CD8-positive, alpha-beta memory T cell (primary cell): ENCODE measurements around the gene MSX1. TPM values are rescaled to one million over a fixed set of nuclear protein-coding genes. Genes with fewer than 3 reads are reported as not detected.

Experiments
- CTCF ChIA-PET: fragments of 350-600 bp; sonication (Branson Sonifier 250); formaldehyde crosslinking; loops from one replicate; lab custom pipeline; 2021; ENCODE audit warnings: antibody characterized with exemption; lab: Charles Lee
- POLR2A ChIA-PET: fragments of 350-600 bp; sonication (Branson Sonifier 250); formaldehyde crosslinking; loops from one replicate; lab custom pipeline; 2021; ENCODE audit warnings: antibody characterized with exemption; lab: Charles Lee
- DNase-seq, 5 donors: peaks; one replicate each; pipeline versions ENCODE4 v3.0.0 to v3.0.0-alpha.2; 2020 to 2022; ENCODE audit warnings: mixed read lengths in 1 of 5
- H3K27ac ChIP-seq: one replicate; pipeline ENCODE4 v1.7.0; 2013; ENCODE audit warnings: low read depth, mild to moderate bottlenecking, low read length, moderate library complexity
- H3K27me3 ChIP-seq: 2 replicates; pipeline ENCODE4 v1.7.0; 2013; ENCODE audit warnings: low read length, mild to moderate bottlenecking; ENCODE audit not compliant: insufficient read depth, poor library complexity, severe bottlenecking
- H3K36me3 ChIP-seq: 2 replicates; pipeline ENCODE4 v1.7.0; 2013; ENCODE audit warnings: mild to moderate bottlenecking, low read length, moderate library complexity; ENCODE audit not compliant: insufficient read depth
- H3K4me1 ChIP-seq: 2 replicates; pipeline ENCODE4 v1.7.0; 2013; ENCODE audit warnings: mild to moderate bottlenecking, low read length, moderate library complexity; ENCODE audit not compliant: insufficient read depth
- H3K4me3 ChIP-seq: 2 replicates; pipeline ENCODE4 v1.7.0; 2013; ENCODE audit warnings: mild to moderate bottlenecking, low read length
- H3K9me3 ChIP-seq: 2 replicates; pipeline ENCODE4 v1.7.0; 2013; ENCODE audit warnings: mild to moderate bottlenecking, low read length
- H3K27ac Mint-ChIP-seq, 8 donors: one replicate each; pipeline ENCODE4 v1.8.0; 2020 to 2021; ENCODE audit warnings: mixed read lengths in 8 of 8, mild to moderate bottlenecking in 6 of 8, inconsistent platforms in 3 of 8, moderate library complexity in 3 of 8
- H3K27me3 Mint-ChIP-seq, 2 donors: one replicate each; pipeline ENCODE4 v1.8.0; 2020 to 2021; ENCODE audit warnings: mixed read lengths in 2 of 2, mild to moderate bottlenecking in 1 of 2, moderate library complexity in 1 of 2
- H3K36me3 Mint-ChIP-seq, 3 donors: one replicate each; pipeline ENCODE4 v1.8.0; 2020 to 2021; ENCODE audit warnings: mixed read lengths in 3 of 3, inconsistent platforms in 1 of 3, mild to moderate bottlenecking in 1 of 3
- H3K4me1 Mint-ChIP-seq, 3 donors: one replicate each; pipeline ENCODE4 v1.8.0; 2020 to 2021; ENCODE audit warnings: mixed read lengths in 3 of 3, inconsistent platforms in 1 of 3, mild to moderate bottlenecking in 1 of 3
- H3K4me3 Mint-ChIP-seq, 7 donors: one replicate each; pipeline ENCODE4 v1.8.0; 2020 to 2021; ENCODE audit warnings: mixed read lengths in 7 of 7, mild to moderate bottlenecking in 6 of 7, moderate library complexity in 4 of 7, inconsistent platforms in 2 of 7
- H3K9me3 Mint-ChIP-seq, 5 donors: one replicate each; pipeline ENCODE4 v1.8.0; 2020 to 2022; ENCODE audit warnings: mixed read lengths in 5 of 5, mild to moderate bottlenecking in 3 of 5, moderate library complexity in 2 of 5, inconsistent platforms in 1 of 5
- polyA plus RNA-seq: library from polyadenylated mRNA; unstranded; fragments of 300-500 nt; fragmentation: Illumina TruSeq; gene quantifications from one replicate; pipeline ENCODE4 v1.2.3, GENCODE V29; 2021
- total RNA-seq, 2 experiments: library from RNA; stranded (reverse); gene quantifications; one replicate each; pipeline ENCODE4 v1.2.3, GENCODE V29; 2021

The MSX1 gene
- total and polyA plus RNA-seq, 3 experiments from 2014 or later = 0.11 to 0.24 TPM; not detected in 1

- ChIA-PET CTCF (no interaction called here), POLR2A (no interaction called here)
- Mint-ChIP-seq H3K4me3 (no peak overlapping the region), H3K27me3 (peaks cover 8 to 36% of the 10 kb centered on the region in 2 donors), H3K9me3 (peaks cover 0 to 14% (median 9%) of the 10 kb centered on the region in 5 donors), H3K27ac (no peak overlapping the region), H3K4me1 (no peaks in the 10 kb centered on the region), H3K36me3 (peaks cover 0 to 4% (median 0%) of the 10 kb centered on the region in 3 donors)
- no peaks in the 10 kb centered on the region for H3K4me1 ChIP-seq
- peaks cover 2% of the 10 kb centered on the region for H3K27me3 ChIP-seq
- no peaks in the 10 kb centered on the region for H3K36me3 ChIP-seq
- no peaks in the 10 kb centered on the region for H3K9me3 ChIP-seq
- no peak for DNase-seq
- no peak overlapping the region for H3K27ac ChIP-seq
- no peak overlapping the region for H3K4me3 ChIP-seq
Measured at GRCh38 chr4:4831825-4832224, 27.6 kb upstream of the MSX1 start.

GRCh38 chr4:4836044-4836443 is 23.4 kb upstream of the MSX1 start:
- POLR2A ChIA-PET = no interaction called here
- Histone ChIP-seq H3K4me1 (no peaks in the 10 kb centered on the region), H3K4me3 (no peak overlapping the region), H3K9me3 (no peaks in the 10 kb centered on the region), H3K27me3 (no peaks in the 10 kb centered on the region), H3K27ac (no peak overlapping the region), H3K36me3 (no peaks in the 10 kb centered on the region)
- CTCF ChIA-PET = no interaction called here
- peaks cover 9 to 21% of the 10 kb centered on the region in 2 donors for H3K27me3 Mint-ChIP-seq
- no peak for DNase-seq
- no peaks in the 10 kb centered on the region for H3K4me1 Mint-ChIP-seq
- no peak overlapping the region for H3K4me3 Mint-ChIP-seq
- H3K27ac Mint-ChIP-seq = no peak overlapping the region
- H3K9me3 Mint-ChIP-seq = peaks cover 0 to 14% (median 5%) of the 10 kb centered on the region in 5 donors
- no peaks in the 10 kb centered on the region for H3K36me3 Mint-ChIP-seq

- no peak for DNase-seq
- no peaks in the 10 kb centered on the region for H3K36me3 ChIP-seq
- ChIA-PET CTCF (no interaction called here), POLR2A (no interaction called here)
- no peaks in the 10 kb centered on the region for H3K9me3 ChIP-seq
- Mint-ChIP-seq H3K4me3 (no peak overlapping the region), H3K36me3 (no peaks in the 10 kb centered on the region), H3K27ac (peak overlapping the region in 1 of 8 donors; percentile 32), H3K27me3 (peaks cover 6 to 21% of the 10 kb centered on the region in 2 donors), H3K4me1 (no peaks in the 10 kb centered on the region), H3K9me3 (peaks cover 0 to 12% (median 5%) of the 10 kb centered on the region in 5 donors)
- H3K4me3 ChIP-seq = no peak overlapping the region
- H3K27me3 ChIP-seq = no peaks in the 10 kb centered on the region
- no peak overlapping the region for H3K27ac ChIP-seq
- no peaks in the 10 kb centered on the region for H3K4me1 ChIP-seq
Measured at GRCh38 chr4:4837316-4837715, 22.1 kb upstream of the MSX1 start.

GRCh38 chr4:4838051-4838935 is 21.2 kb upstream of the MSX1 start:
- Mint-ChIP-seq H3K27ac (no peak overlapping the region), H3K4me1 (no peaks in the 10 kb centered on the region), H3K4me3 (no peak overlapping the region), H3K27me3 (peaks cover 6 to 20% of the 10 kb centered on the region in 2 donors), H3K9me3 (peaks cover 0 to 12% (median 5%) of the 10 kb centered on the region in 5 donors), H3K36me3 (no peaks in the 10 kb centered on the region)
- Histone ChIP-seq H3K9me3 (no peaks in the 10 kb centered on the region), H3K36me3 (no peaks in the 10 kb centered on the region), H3K27me3 (no peaks in the 10 kb centered on the region), H3K4me1 (no peaks in the 10 kb centered on the region), H3K4me3 (no peak overlapping the region), H3K27ac (no peak overlapping the region)
- POLR2A ChIA-PET = no interaction called here
- DNase-seq = no peak
- CTCF ChIA-PET = no interaction called here

GRCh38 chr4:4838936-4839810 is 20.3 kb upstream of the MSX1 start:
- H3K27ac ChIP-seq = no peak overlapping the region
- Mint-ChIP-seq H3K36me3 (no peaks in the 10 kb centered on the region), H3K9me3 (peaks cover 0 to 12% (median 5%) of the 10 kb centered on the region in 5 donors), H3K4me3 (no peak overlapping the region), H3K27me3 (peaks cover 9 to 28% of the 10 kb centered on the region in 2 donors), H3K4me1 (no peaks in the 10 kb centered on the region), H3K27ac (no peak overlapping the region)
- no peaks in the 10 kb centered on the region for H3K27me3 ChIP-seq
- no peaks in the 10 kb centered on the region for H3K9me3 ChIP-seq
- no peak overlapping the region for H3K4me3 ChIP-seq
- DNase-seq = no peak
- POLR2A ChIA-PET = no interaction called here
- no peaks in the 10 kb centered on the region for H3K36me3 ChIP-seq
- CTCF ChIA-PET = no interaction called here
- H3K4me1 ChIP-seq = no peaks in the 10 kb centered on the region

GRCh38 chr4:4840351-4840750 is 19.1 kb upstream of the MSX1 start:
- no peaks in the 10 kb centered on the region for H3K27me3 ChIP-seq
- Mint-ChIP-seq H3K4me3 (no peak overlapping the region), H3K4me1 (no peaks in the 10 kb centered on the region), H3K27ac (no peak overlapping the region), H3K9me3 (peaks cover 0 to 9% (median 2%) of the 10 kb centered on the region in 5 donors), H3K27me3 (peaks cover 14 to 36% of the 10 kb centered on the region in 2 donors), H3K36me3 (no peaks in the 10 kb centered on the region)
- no peaks in the 10 kb centered on the region for H3K36me3 ChIP-seq
- no peak for DNase-seq
- CTCF ChIA-PET = no interaction called here
- no peak overlapping the region for H3K4me3 ChIP-seq
- no peak overlapping the region for H3K27ac ChIP-seq
- POLR2A ChIA-PET = no interaction called here
- H3K9me3 ChIP-seq = no peaks in the 10 kb centered on the region
- no peaks in the 10 kb centered on the region for H3K4me1 ChIP-seq

GRCh38 chr4:4841156-4841555 is 18.3 kb upstream of the MSX1 start:
- Histone ChIP-seq H3K27me3 (no peaks in the 10 kb centered on the region), H3K9me3 (no peaks in the 10 kb centered on the region), H3K36me3 (no peaks in the 10 kb centered on the region), H3K4me1 (no peaks in the 10 kb centered on the region), H3K27ac (no peak overlapping the region), H3K4me3 (no peak overlapping the region)
- ChIA-PET CTCF (no interaction called here), POLR2A (no interaction called here)
- Mint-ChIP-seq H3K27ac (no peak overlapping the region), H3K4me3 (no peak overlapping the region), H3K9me3 (peaks cover 0 to 5% (median 1%) of the 10 kb centered on the region in 5 donors), H3K36me3 (no peaks in the 10 kb centered on the region), H3K27me3 (peaks cover 14 to 38% of the 10 kb centered on the region in 2 donors), H3K4me1 (no peaks in the 10 kb centered on the region)
- DNase-seq = no peak
